HEK293 (cell line): ENCODE measurements around the gene FPGS.

Experiments
- CTCF ChIA-PET: fragments of 350-600 bp; formaldehyde crosslinking; extraction: SDS; loops from one replicate; lab custom pipeline; 2021; ENCODE audit warnings: antibody characterized with exemption; lab: Yijun Ruan, JAX
- POLR2A ChIA-PET: fragments of 300-600 bp; formaldehyde crosslinking; extraction: SDS; loops from one replicate; lab custom pipeline; 2020; ENCODE audit warnings: antibody characterized with exemption, inconsistent platforms; lab: Yijun Ruan, JAX
- H3K27ac ChIP-seq: fragments of 200-500 bp; sonication (Bioruptor generic); 2 replicates; pipeline ENCODE4 v1.5.1; 2014; ENCODE audit warnings: low read depth, low read length, control low read depth, inconsistent platforms; ENCODE audit errors: extremely low read depth
- H3K36me3 ChIP-seq, 2 experiments: fragments of 200-500 bp in 1 of 2; sonication (Bioruptor generic) in 1 of 2; 1 replicate in 1 of 2; 2 replicates in 1 of 2; pipeline ENCODE4 v1.5.1; 2014 to 2017; ENCODE audit warnings: inconsistent platforms in 2 of 2, low read length in 2 of 2; ENCODE audit not compliant: control insufficient read depth in 2 of 2, insufficient read depth in 1 of 2
- H3K4me1 ChIP-seq: fragments of 200-500 bp; sonication (Bioruptor generic); 2 replicates; pipeline ENCODE4 v1.5.1; 2014; ENCODE audit warnings: mild to moderate bottlenecking, low read length, inconsistent platforms; ENCODE audit not compliant: control insufficient read depth, insufficient read depth
- H3K4me3 ChIP-seq: 2 replicates; pipeline ENCODE4 v1.5.1; 2011; ENCODE audit warnings: low read depth, mild to moderate bottlenecking, control low read depth, low read length, moderate library complexity
- H3K9me3 ChIP-seq: fragments of 200-500 bp; sonication (Bioruptor generic); 2 replicates; pipeline ENCODE4 v1.5.1; 2014; ENCODE audit warnings: low read depth, low read length, inconsistent platforms; ENCODE audit not compliant: control insufficient read depth, insufficient read depth
- BCL6B ChIP-seq: fragments of 450-650 bp; formaldehyde crosslinking; IDR thresholded peaks from 2 replicates; pipeline ENCODE4 v1.5.1; 2017; ENCODE audit warnings: missing biosample characterization, missing genetic modification characterization
- FEZF1 ChIP-seq: fragments of 450-650 bp; formaldehyde crosslinking; IDR thresholded peaks from 2 replicates; pipeline ENCODE4 v1.5.1; 2016; ENCODE audit warnings: missing biosample characterization, missing genetic modification characterization
- INSM2 ChIP-seq: fragments of 450-650 bp; formaldehyde crosslinking; IDR thresholded peaks from 2 replicates; pipeline ENCODE4 v1.5.1; 2016; ENCODE audit warnings: missing biosample characterization, missing genetic modification characterization
- SETDB1 ChIP-seq: IDR thresholded peaks from one replicate; pipeline ENCODE4 v1.6.1; 2017; ENCODE audit warnings: mild to moderate bottlenecking, low read length, moderate library complexity, mixed read lengths; ENCODE audit not compliant: insufficient read length
- ZBTB1 ChIP-seq: fragments of 450-650 bp; formaldehyde crosslinking; IDR thresholded peaks from 2 replicates; pipeline ENCODE4 v1.5.1; 2016; ENCODE audit warnings: missing biosample characterization, missing genetic modification characterization
- ZFP3 ChIP-seq: fragments of 450-650 bp; formaldehyde crosslinking; IDR thresholded peaks from 2 replicates; pipeline ENCODE4 v1.5.1; 2016; ENCODE audit warnings: low read depth, missing biosample characterization, missing genetic modification characterization
- ZIC2 ChIP-seq: fragments of 450-650 bp; formaldehyde crosslinking; IDR thresholded peaks from 2 replicates; pipeline ENCODE4 v1.5.1; 2016; ENCODE audit warnings: missing biosample characterization, missing genetic modification characterization
- ZNF157 ChIP-seq: fragments of 450-650 bp; formaldehyde crosslinking; IDR thresholded peaks from 2 replicates; pipeline ENCODE4 v1.5.1; 2016; ENCODE audit warnings: missing biosample characterization, missing genetic modification characterization
- ZNF473 ChIP-seq: fragments of 450-650 bp; formaldehyde crosslinking; IDR thresholded peaks from 2 replicates; pipeline ENCODE4 v1.5.1; 2017; ENCODE audit warnings: missing biosample characterization, missing genetic modification characterization
- ZNF501 ChIP-seq: fragments of 450-650 bp; formaldehyde crosslinking; IDR thresholded peaks from 2 replicates; pipeline ENCODE4 v1.5.1; 2016; ENCODE audit warnings: missing biosample characterization, missing genetic modification characterization
- ZNF626 ChIP-seq: fragments of 450-650 bp; sonication (Bioruptor Pico); formaldehyde crosslinking; IDR thresholded peaks from 2 replicates; pipeline ENCODE4 v1.5.1; 2018; ENCODE audit warnings: missing biosample characterization, missing genetic modification characterization, inconsistent platforms
- ZNF747 ChIP-seq: fragments of 450-650 bp; formaldehyde crosslinking; IDR thresholded peaks from 2 replicates; pipeline ENCODE4 v1.5.1; 2016; ENCODE audit warnings: missing biosample characterization, missing genetic modification characterization
- ZNF768 ChIP-seq: fragments of 450-650 bp; formaldehyde crosslinking; IDR thresholded peaks from 2 replicates; pipeline ENCODE4 v1.5.1; 2018; ENCODE audit warnings: missing biosample characterization, mild to moderate bottlenecking, missing genetic modification characterization
- ZSCAN5A ChIP-seq: fragments of 450-650 bp; formaldehyde crosslinking; IDR thresholded peaks from 2 replicates; pipeline ENCODE4 v1.5.1; 2016; ENCODE audit warnings: missing biosample characterization, missing genetic modification characterization

Gene FPGS

GRCh38 chr9:127848756-127849504 lies 46.2 kb downstream of the FPGS start:
- CTCF ChIA-PET, result no interaction called here
- POLR2A ChIA-PET, result no interaction called here

GRCh38 chr9:127850286-127850830 lies 47.7 kb downstream of the FPGS start:
- H3K4me1 ChIP-seq, result no peaks in the 10 kb centered on the region
- ChIA-PET CTCF (interaction anchor here (0.6 kb wide), 1 partner anchor 1927 kb away, joined by 3 read pairs; no protein-coding TSS in a partner anchor), POLR2A (no interaction called here)
- TF ChIP-seq ZFP3, result no peak
- TF ChIP-seq ZNF157 (tag by site-specific recombination), result no peak
- H3K36me3 ChIP-seq, result no peaks in the 10 kb centered on the region
- H3K9me3 ChIP-seq, result no peaks in the 10 kb centered on the region
- no peak overlapping the region for H3K27ac ChIP-seq
- no peak overlapping the region for H3K4me3 ChIP-seq

More at GRCh38 chr9:127848756-127849504, 46.2 kb downstream of the FPGS start:
- H3K9me3 ChIP-seq, result no peaks in the 10 kb centered on the region
- TF ChIP-seq FEZF1 (tag by site-specific recombination) (no peak), INSM2 (no peak), SETDB1 (peak; percentile 95), ZNF626 (tag by site-specific recombination) (no peak)
- TF ChIP-seq, all 188 proteins: peak for 1
- Histone ChIP-seq H3K4me1 (no peaks in the 10 kb centered on the region), H3K27ac (no peak overlapping the region), H3K4me3 (no peak overlapping the region), H3K36me3 (no peaks in the 10 kb centered on the region)

- Histone ChIP-seq H3K36me3 (no peaks in the 10 kb centered on the region), H3K4me3 (no peak overlapping the region), H3K9me3 (no peaks in the 10 kb centered on the region), H3K27ac (no peak overlapping the region), H3K4me1 (no peaks in the 10 kb centered on the region)
- ChIA-PET CTCF (interaction anchor here (0.6 to 1.0 kb wide), 6 partner anchors 14 to 342 kb away, joined by 3 to 4 read pairs (median 3); partner anchors contain the start of gene TOR2A), POLR2A (no interaction called here)
- TF ChIP-seq ZIC2 (tag by site-specific recombination), result no peak
- TF ChIP-seq BCL6B (tag by site-specific recombination), result no peak
Observed at GRCh38 chr9:127852829-127853228, 50.1 kb downstream of the FPGS start.

- TF ChIP-seq ZNF473 (no peak), ZNF747 (tag by site-specific recombination) (no peak), ZNF768 (tag by site-specific recombination) (0 out of 2 replicates have a peak, but pooled peaks have one; percentile 40), ZBTB1 (tag by site-specific recombination) (no peak), ZNF501 (tag by site-specific recombination) (no peak), ZSCAN5A (tag by site-specific recombination) (no peak)
- H3K4me1 ChIP-seq, result no peaks in the 10 kb centered on the region
- H3K36me3 ChIP-seq, result no peaks in the 10 kb centered on the region
- no peaks in the 10 kb centered on the region for H3K9me3 ChIP-seq
- no peak overlapping the region for H3K27ac ChIP-seq
- no peak overlapping the region for H3K4me3 ChIP-seq
- ChIA-PET CTCF (interaction anchor here (0.5 to 3.5 kb wide), 5 partner anchors 16 to 119 kb away, joined by 3 to 18 read pairs (median 3); partner anchors contain the start of gene TOR2A), POLR2A (no interaction called here)
Observed at GRCh38 chr9:127853312-127854183, 50.9 kb downstream of the FPGS start.
